ENCODE data around the gene KRT4. TPM values are rescaled to one million over a fixed set of nuclear protein-coding genes. Genes with fewer than 3 reads are reported as not detected.

The KRT4 gene
- total and polyA plus RNA-seq, 2 experiments from 2014 or later: not detected

DNA sequence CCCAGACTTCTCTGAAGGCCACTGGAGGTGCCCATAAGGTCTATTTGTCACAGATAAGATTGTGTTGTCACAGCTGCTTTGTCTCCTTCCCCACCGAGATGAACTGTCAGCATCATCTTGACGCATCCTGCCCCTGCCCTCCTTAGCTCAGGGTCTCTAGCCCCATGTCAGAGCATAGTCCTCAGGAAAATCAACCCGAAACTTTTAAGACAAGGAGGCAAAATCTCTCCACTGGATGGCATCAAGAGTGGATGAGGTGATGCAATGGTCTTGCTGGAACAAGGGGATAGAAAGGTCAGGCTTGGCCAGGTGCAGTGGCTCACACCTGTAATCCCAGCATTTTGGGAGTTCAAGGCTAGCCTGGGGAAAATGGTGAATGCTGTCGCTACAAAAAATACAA, 12.0 kb upstream of the KRT4 start:
- H3K4me2 ChIP-seq: no peak overlapping the region
- DNase-seq (ENCODE audit: low spot score): no peak
- H3K27me3 ChIP-seq (ENCODE audit: insufficient read depth): no peaks in the 10 kb centered on the region
- no peak overlapping the region for H3K27ac ChIP-seq (ENCODE audit: low read depth)
- H3K36me3 Mint-ChIP-seq (ENCODE audit: low read depth): no peaks in the 10 kb centered on the region
- no peaks in the 10 kb centered on the region for H3K27me3 Mint-ChIP-seq (ENCODE audit: insufficient read depth, low read depth, poor library complexity)
- H3F3A ChIP-seq (replicated peaks; ENCODE audit: low read depth): no peaks in the 10 kb centered on the region
- H3K4me1 ChIP-seq (ENCODE audit: insufficient read depth): no peaks in the 10 kb centered on the region
- H3K79me2 ChIP-seq (replicated peaks; ENCODE audit: insufficient read depth): no peaks in the 10 kb centered on the region
- H4K20me1 ChIP-seq (replicated peaks; ENCODE audit: insufficient read depth): no peaks in the 10 kb centered on the region
- H3K9me2 ChIP-seq (ENCODE audit: insufficient read depth): peaks cover 13% of the 10 kb centered on the region; the same call in 1 of the 2 replicates
- no peaks in the 10 kb centered on the region; the same call in 1 of the 3 replicates for H3K9me3 Mint-ChIP-seq
- no peak overlapping the region for H2AFZ ChIP-seq
- H3K27ac Mint-ChIP-seq: no peak overlapping the region
- ATAC-seq: no peak
- no peaks in the 10 kb centered on the region; the same call in 1 of the 3 replicates for H3K4me1 Mint-ChIP-seq
- no peak overlapping the region for H3K4me3 Mint-ChIP-seq
- no peak overlapping the region for H3K4me3 ChIP-seq
- TF ChIP-seq CREB1 (CRISPR knock-in tag; IDR thresholded peaks at IDR 0.05; ENCODE audit: low read depth) (no peak), ZNF114 (CRISPR knock-in tag; IDR thresholded peaks at IDR 0.05) (no peak), POLR2AphosphoS5 (IDR thresholded peaks at IDR 0.05; ENCODE audit: low read depth) (no peak), EZH2phosphoT487 (IDR thresholded peaks at IDR 0.05; ENCODE audit: unreplicated experiment) (no peak), JUNB (IDR thresholded peaks at IDR 0.05; ENCODE audit: unreplicated experiment) (no peak), STAT1 (IDR thresholded peaks at IDR 0.05; ENCODE audit: unreplicated experiment) (no peak), EZH2 (IDR thresholded peaks at IDR 0.05; ENCODE audit: low read depth, unreplicated experiment) (no peak), NANOG (IDR thresholded peaks at IDR 0.05; ENCODE audit: borderline replicate concordance) (no peak), ZNF331 (CRISPR knock-in tag; IDR thresholded peaks at IDR 0.05; ENCODE audit: low read depth) (no peak)
- TF ChIP-seq, protein P1, sequence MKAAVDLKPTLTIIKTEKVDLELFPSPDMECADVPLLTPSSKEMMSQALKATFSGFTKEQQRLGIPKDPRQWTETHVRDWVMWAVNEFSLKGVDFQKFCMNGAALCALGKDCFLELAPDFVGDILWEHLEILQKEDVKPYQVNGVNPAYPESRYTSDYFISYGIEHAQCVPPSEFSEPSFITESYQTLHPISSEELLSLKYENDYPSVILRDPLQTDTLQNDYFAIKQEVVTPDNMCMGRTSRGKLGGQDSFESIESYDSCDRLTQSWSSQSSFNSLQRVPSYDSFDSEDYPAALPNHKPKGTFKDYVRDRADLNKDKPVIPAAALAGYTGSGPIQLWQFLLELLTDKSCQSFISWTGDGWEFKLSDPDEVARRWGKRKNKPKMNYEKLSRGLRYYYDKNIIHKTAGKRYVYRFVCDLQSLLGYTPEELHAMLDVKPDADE (IDR thresholded peaks at IDR 0.05): no peak
- TF ChIP-seq, protein P2, sequence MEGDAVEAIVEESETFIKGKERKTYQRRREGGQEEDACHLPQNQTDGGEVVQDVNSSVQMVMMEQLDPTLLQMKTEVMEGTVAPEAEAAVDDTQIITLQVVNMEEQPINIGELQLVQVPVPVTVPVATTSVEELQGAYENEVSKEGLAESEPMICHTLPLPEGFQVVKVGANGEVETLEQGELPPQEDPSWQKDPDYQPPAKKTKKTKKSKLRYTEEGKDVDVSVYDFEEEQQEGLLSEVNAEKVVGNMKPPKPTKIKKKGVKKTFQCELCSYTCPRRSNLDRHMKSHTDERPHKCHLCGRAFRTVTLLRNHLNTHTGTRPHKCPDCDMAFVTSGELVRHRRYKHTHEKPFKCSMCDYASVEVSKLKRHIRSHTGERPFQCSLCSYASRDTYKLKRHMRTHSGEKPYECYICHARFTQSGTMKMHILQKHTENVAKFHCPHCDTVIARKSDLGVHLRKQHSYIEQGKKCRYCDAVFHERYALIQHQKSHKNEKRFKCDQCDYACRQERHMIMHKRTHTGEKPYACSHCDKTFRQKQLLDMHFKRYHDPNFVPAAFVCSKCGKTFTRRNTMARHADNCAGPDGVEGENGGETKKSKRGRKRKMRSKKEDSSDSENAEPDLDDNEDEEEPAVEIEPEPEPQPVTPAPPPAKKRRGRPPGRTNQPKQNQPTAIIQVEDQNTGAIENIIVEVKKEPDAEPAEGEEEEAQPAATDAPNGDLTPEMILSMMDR (conservative IDR thresholded peaks at IDR 0.05; ENCODE audit: low read depth in 2 of 2): no peak
- TF ChIP-seq, protein P3, sequence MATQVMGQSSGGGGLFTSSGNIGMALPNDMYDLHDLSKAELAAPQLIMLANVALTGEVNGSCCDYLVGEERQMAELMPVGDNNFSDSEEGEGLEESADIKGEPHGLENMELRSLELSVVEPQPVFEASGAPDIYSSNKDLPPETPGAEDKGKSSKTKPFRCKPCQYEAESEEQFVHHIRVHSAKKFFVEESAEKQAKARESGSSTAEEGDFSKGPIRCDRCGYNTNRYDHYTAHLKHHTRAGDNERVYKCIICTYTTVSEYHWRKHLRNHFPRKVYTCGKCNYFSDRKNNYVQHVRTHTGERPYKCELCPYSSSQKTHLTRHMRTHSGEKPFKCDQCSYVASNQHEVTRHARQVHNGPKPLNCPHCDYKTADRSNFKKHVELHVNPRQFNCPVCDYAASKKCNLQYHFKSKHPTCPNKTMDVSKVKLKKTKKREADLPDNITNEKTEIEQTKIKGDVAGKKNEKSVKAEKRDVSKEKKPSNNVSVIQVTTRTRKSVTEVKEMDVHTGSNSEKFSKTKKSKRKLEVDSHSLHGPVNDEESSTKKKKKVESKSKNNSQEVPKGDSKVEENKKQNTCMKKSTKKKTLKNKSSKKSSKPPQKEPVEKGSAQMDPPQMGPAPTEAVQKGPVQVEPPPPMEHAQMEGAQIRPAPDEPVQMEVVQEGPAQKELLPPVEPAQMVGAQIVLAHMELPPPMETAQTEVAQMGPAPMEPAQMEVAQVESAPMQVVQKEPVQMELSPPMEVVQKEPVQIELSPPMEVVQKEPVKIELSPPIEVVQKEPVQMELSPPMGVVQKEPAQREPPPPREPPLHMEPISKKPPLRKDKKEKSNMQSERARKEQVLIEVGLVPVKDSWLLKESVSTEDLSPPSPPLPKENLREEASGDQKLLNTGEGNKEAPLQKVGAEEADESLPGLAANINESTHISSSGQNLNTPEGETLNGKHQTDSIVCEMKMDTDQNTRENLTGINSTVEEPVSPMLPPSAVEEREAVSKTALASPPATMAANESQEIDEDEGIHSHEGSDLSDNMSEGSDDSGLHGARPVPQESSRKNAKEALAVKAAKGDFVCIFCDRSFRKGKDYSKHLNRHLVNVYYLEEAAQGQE (IDR thresholded peaks at IDR 0.05; ENCODE audit: unreplicated experiment): no peak
- TF ChIP-seq, protein P4, sequence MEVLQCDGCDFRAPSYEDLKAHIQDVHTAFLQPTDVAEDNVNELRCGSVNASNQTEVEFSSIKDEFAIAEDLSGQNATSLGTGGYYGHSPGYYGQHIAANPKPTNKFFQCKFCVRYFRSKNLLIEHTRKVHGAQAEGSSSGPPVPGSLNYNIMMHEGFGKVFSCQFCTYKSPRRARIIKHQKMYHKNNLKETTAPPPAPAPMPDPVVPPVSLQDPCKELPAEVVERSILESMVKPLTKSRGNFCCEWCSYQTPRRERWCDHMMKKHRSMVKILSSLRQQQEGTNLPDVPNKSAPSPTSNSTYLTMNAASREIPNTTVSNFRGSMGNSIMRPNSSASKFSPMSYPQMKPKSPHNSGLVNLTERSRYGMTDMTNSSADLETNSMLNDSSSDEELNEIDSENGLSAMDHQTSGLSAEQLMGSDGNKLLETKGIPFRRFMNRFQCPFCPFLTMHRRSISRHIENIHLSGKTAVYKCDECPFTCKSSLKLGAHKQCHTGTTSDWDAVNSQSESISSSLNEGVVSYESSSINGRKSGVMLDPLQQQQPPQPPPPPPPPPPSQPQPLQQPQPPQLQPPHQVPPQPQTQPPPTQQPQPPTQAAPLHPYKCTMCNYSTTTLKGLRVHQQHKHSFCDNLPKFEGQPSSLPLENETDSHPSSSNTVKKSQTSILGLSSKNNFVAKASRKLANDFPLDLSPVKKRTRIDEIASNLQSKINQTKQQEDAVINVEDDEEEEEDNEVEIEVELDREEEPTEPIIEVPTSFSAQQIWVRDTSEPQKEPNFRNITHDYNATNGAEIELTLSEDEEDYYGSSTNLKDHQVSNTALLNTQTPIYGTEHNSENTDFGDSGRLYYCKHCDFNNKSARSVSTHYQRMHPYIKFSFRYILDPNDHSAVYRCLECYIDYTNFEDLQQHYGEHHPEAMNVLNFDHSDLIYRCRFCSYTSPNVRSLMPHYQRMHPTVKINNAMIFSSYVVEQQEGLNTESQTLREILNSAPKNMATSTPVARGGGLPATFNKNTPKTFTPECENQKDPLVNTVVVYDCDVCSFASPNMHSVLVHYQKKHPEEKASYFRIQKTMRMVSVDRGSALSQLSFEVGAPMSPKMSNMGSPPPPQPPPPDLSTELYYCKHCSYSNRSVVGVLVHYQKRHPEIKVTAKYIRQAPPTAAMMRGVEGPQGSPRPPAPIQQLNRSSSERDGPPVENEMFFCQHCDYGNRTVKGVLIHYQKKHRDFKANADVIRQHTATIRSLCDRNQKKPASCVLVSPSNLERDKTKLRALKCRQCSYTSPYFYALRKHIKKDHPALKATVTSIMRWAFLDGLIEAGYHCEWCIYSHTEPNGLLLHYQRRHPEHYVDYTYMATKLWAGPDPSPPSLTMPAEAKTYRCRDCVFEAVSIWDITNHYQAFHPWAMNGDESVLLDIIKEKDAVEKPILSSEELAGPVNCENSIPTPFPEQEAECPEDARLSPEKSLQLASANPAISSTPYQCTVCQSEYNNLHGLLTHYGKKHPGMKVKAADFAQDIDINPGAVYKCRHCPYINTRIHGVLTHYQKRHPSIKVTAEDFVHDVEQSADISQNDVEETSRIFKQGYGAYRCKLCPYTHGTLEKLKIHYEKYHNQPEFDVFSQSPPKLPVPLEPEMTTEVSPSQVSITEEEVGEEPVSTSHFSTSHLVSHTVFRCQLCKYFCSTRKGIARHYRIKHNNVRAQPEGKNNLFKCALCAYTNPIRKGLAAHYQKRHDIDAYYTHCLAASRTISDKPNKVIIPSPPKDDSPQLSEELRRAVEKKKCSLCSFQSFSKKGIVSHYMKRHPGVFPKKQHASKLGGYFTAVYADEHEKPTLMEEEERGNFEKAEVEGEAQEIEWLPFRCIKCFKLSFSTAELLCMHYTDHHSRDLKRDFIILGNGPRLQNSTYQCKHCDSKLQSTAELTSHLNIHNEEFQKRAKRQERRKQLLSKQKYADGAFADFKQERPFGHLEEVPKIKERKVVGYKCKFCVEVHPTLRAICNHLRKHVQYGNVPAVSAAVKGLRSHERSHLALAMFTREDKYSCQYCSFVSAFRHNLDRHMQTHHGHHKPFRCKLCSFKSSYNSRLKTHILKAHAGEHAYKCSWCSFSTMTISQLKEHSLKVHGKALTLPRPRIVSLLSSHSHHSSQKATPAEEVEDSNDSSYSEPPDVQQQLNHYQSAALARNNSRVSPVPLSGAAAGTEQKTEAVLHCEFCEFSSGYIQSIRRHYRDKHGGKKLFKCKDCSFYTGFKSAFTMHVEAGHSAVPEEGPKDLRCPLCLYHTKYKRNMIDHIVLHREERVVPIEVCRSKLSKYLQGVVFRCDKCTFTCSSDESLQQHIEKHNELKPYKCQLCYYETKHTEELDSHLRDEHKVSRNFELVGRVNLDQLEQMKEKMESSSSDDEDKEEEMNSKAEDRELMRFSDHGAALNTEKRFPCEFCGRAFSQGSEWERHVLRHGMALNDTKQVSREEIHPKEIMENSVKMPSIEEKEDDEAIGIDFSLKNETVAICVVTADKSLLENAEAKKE (CRISPR knock-in tag; IDR thresholded peaks at IDR 0.05): no peak
- H3K36me3 ChIP-seq (ENCODE audit: insufficient read depth): no peaks in the 10 kb centered on the region
